DMS114 treated with DMSO at 0.1 percent for 48 hours (cell line): ENCODE results near the gene ZKSCAN4.

Experiments used
- DNase-seq: peaks from one replicate; lab custom pipeline; 2025; ENCODE audit not compliant: unreplicated experiment; lab: John Stamatoyannopoulos, UW

The ZKSCAN4 gene

GRCh38 chr6:28250747-28251146, 1.3 kb downstream of the ZKSCAN4 start:
- no peak for DNase-seq

- DNase-seq = no peak
Measured at GRCh38 chr6:28248916-28249315, 3.2 kb downstream of the ZKSCAN4 start.

- DNase-seq = no peak
Measured at GRCh38 chr6:28245206-28245941, 6.7 kb downstream of the ZKSCAN4 start.

DNA sequence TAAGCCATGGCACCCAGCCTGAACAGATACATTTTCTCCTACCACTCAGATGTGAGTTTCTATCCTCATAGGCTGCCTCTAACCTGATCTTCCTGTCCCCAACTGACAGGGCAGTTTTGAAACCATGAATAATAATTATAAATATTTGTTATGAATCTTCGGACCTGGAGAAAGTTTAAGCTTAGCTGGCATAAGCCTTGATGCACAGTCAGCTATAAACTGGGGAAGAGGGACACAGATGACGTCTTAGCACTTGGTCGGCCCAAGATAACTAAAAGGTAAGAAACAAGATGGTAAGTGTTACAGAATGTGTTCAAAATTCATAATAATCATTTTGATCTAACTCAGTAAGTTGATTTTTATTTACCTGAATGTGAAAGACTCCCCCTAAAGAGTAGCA, 8.1 kb downstream of the ZKSCAN4 start:
- DNase-seq = no peak

DNA sequence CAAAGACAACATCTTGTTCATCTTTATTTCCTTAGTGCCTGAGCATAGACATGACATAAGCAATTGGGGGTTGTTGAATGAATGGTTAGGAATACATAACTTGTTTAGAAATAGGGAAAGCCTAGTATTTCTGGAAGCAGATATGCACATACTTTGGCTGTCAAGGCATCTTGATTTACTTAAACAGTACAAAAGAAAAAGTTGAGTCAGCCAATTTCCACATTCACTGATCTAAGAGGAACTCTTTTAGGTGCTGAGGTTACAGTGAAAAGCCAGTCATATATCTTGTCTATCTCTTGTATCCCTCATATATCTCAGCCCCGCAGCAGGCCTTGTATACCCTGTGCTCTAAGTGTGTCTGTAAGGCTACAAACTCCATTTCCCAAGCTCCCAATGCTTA, 11.6 kb downstream of the ZKSCAN4 start:
- DNase-seq = no peak

- DNase-seq = no peak
Measured at GRCh38 chr6:28239636-28240035, 12.4 kb downstream of the ZKSCAN4 start.

DNA sequence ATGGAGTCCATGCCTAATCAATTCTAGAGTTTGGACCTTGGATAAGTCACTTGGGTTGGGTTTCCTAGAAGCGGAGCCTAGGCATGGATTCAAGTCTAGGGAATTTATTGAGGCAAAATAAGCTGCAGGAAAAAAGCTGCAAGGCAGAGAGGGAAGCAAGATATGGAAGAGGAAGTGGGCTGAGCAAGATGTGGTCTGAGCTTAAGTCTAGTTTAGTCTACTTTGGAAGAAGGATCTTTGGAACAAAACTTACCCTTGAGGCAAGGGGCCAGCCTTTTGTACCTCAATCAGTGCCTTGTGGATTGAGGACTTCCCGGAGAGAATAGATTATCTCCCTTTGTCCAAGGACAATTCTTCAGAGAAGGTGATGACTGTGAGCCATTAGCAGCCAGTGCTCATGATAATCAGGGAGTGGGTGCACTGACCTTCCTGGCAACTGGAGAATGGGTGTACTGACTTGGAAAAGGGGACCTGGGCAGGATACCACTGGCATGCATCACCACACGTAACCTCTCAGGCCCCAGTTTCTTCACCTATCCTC, 16.1 kb downstream of the ZKSCAN4 start:
- DNase-seq = no peak

GRCh38 chr6:28232785-28233184, 19.3 kb downstream of the ZKSCAN4 start:
- DNase-seq = no peak

DNA sequence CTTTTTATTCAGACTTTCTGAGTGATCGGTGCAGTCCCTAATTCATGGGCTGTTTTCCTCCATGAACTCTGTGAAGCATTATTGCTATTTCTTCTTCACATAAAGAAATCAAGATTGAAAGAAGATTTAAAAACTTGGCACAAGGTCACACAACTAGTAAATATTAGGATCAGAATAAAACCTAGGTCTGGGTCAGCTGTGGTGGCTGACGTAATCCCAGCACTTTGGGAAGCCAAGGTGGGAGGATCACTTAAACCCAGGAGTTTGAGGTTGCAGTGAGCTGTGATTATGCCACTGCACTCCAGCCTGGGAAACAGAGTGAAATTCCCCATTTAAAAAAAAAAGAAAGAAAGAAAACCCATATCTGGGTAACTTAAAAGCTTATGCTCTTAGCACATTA, 25.6 kb downstream of the ZKSCAN4 start:
- no peak for DNase-seq

GRCh38 chr6:28225056-28225834, 26.8 kb downstream of the ZKSCAN4 start, which contains the start of gene ZSCAN9:
TSS of gene ZSCAN9 (plus strand) at chr6:28225275. CDS start at chr6:28227085, 1,810 bp downstream.
- DNase-seq = peak; percentile 77

- no peak for DNase-seq
Measured at GRCh38 chr6:28224131-28225055, 27.7 kb downstream of the ZKSCAN4 start.

DNA sequence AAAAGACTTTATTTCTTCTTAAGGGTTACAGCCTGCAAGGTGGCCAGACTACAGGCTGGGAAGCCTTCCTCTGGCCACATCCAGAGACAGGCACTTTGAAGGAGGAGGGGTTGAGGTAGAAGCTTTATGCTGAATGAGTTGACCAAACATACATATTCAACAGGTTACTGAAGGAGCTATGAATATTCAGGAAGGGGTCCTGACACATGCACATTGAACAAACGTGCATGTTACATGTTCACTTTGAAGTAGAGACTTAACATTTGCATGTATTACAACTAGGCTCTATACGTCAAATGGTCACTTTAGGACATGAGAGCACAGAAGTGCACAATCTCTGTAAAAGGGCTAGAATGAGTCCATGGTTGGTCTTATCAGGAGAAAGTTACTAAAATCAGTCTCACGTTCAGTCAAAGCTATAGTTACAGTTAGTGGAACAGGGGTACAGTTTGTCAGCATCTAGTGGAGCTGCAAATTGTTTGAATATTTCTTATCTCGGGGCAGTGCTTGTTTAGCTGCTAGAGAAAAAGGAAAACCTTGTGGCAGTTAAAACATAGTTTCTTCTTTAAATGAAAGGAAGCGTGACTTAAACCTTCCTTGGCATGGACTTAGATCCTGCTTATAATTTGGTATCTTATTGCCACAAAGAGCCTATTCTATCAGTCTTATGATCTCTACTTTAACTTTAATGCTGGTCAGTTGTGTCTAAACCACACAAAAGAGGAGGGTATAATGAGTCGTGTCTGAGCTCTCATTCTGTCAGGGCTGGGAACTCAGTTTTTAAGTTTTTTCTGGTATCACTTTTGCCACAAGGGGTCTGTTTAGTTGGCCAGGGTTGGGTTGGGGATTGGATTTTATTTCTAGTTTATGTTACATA, 31.6 kb downstream of the ZKSCAN4 start:
- DNase-seq = no peak

DNA sequence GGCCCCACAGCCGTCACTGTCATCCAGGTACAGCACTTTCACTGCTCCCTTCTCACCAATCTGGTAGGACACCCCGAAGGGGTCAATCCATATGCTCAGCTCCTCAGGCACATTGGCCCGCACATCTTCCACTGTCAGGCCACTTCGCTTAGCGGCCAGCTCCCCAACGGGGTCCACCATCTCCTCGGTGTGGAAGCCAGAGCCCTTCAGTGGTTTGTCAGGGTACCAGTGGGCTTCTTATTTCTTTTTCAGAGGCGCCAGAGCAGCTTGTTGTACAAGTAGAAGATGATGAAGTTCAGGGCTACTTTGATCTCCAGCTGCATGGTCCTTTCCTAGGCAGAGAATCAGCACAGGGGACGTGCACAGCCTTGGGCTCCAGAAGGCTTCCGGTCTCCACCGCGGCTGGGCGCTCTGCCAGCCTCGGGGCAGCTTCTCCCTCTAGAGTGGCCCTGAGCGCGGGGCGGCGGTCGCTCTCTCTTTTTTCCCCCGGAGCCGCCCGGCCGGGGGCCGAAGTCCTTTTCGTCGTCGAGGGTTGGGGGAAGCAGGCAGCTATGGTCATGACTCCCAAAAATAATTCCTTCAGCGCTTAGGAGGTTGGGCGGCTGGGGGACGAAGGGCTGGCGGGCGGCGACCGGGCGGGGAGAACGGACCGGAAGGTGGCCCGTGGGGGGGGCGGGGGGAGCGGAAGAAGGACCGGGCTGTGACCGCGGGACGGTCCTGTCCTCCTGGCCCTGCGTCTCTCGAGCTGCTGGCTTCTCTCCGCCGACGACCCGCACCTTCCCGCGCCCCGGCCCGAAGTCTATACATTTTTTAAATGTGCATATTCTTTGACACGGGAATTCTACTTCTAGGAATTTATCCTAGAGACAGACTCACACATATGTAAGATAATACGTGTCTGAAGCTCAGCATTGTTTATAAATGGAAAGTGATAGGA, 33.5 kb downstream of the ZKSCAN4 start:
- peak; percentile 36 for DNase-seq

- no peak for DNase-seq
Measured at GRCh38 chr6:28217890-28218289, 34.2 kb downstream of the ZKSCAN4 start.

GRCh38 chr6:28215425-28215824, 36.6 kb downstream of the ZKSCAN4 start:
- DNase-seq = no peak

DNA sequence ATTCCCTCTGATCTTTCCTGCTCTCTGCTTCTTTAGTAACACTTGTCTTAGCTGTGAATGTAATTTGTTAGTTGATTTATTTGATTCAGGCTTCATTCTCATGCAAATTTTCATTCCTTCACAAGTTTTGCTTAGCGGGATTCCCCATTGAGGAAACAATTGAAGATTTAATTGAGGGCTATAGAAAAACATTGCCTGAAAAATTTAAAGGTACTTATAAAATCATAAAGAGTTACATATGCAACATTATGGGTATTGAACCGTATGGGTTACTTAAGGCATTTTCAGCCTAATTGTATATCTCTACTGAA, 38.9 kb downstream of the ZKSCAN4 start:
- DNase-seq = no peak

DNA sequence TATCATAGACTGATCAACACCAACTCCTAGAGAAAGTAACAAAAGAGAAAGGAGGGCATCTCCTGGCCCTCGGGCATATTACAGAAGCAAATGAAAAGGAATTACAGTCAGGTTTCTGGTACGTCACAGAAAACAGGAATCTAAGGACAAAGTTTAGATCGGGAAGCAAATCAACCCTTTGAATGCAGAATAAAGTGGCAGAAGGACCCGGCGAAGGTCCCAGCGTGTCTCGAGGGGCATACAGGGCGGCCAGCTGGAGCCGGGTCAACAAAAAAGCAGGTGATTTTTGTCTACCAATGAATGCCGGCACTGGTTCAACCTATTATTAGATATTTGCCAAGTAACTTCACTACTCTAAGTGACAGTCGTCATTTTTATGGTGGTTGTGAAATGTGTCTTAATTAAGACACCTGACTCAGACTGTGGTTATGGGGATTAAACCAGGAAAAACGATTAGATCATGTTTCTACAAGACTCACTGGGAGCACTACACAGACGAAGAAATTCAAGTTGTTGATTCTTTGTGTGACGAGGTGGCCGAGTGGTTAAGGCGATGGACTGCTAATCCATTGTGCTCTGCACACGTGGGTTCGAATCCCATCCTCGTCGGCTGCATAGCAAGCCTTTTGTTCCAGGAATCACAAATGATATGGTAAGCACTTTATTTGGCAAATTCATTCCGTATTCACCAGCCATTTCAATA, 39.4 kb downstream of the ZKSCAN4 start:
- DNase-seq = peak; percentile 66

- no peak for DNase-seq
Measured at GRCh38 chr6:28211840-28212509, 40.1 kb downstream of the ZKSCAN4 start.
